HCT116 (cell line): ENCODE measurements around the gene CDCP2. TPM values are rescaled to one million over a fixed set of nuclear protein-coding genes. Genes with fewer than 3 reads are reported as not detected.

Source experiments
- ATAC-seq: fragments of 200-7000 bp; cut with Tn5 transposase; 2 replicates; pipeline ENCODE4 v1.9.1; 2020; ENCODE audit warnings: mild to moderate bottlenecking, moderate library complexity
- BruUV-seq: library from RNA; stranded (reverse); fragments of 400-500 nt; replicated peaks from 2 replicates; lab custom pipeline; 2021; lab: Mats Ljungman, UMichigan
- CTCF ChIA-PET: fragments of 300-600 bp; sonication (Branson Sonifier 250); formaldehyde crosslinking; loops from one replicate; lab custom pipeline; 2021; ENCODE audit warnings: antibody characterized with exemption; lab: Charles Lee
- POLR2A ChIA-PET: fragments of 300-600, 350-600 bp; sonication (Branson Sonifier 250); formaldehyde crosslinking; loops from one replicate; lab custom pipeline; 2021; ENCODE audit warnings: antibody characterized with exemption; lab: Charles Lee
- RAD21 ChIA-PET, 2 experiments: fragments of 300-600 bp; sonication (Branson Sonifier 250); formaldehyde crosslinking; loops; one replicate each; lab custom pipeline; 2023; ENCODE audit warnings: low total read pairs in 2 of 2; ENCODE audit not compliant: uncharacterized antibody in 2 of 2, unreplicated experiment in 2 of 2, low non-redundant PET in 1 of 2; lab: Charles Lee
- DNase-seq: peaks from one replicate; pipeline ENCODE4 v3.0.0-alpha.2; 2010; ENCODE audit warnings: low read depth, low spot score
- H2AFZ ChIP-seq: fragments of 200-600 bp; shearing (Covaris generic), sonication (generic); 2 replicates; pipeline ENCODE4 v1.6.1; 2017; ENCODE audit warnings: low read depth, mixed run types, mixed read lengths, antibody characterized with exemption, low read length; ENCODE audit not compliant: poor library complexity, severe bottlenecking
- H3K27ac ChIP-seq: 2 replicates; pipeline ENCODE4 v1.5.1; 2012; ENCODE audit warnings: low read depth, low read length
- H3K27me3 ChIP-seq: fragments of 200-600 bp; sonication (generic); 2 replicates; pipeline ENCODE4 v1.6.1; 2016; ENCODE audit warnings: mixed run types, low read length, mixed read lengths; ENCODE audit not compliant: insufficient read depth
- H3K36me3 ChIP-seq, 2 experiments: fragments of 200-500 bp in 1 of 2; fragments of 200-600 bp in 1 of 2; sonication (Bioruptor generic) in 1 of 2; sonication (generic) in 1 of 2; 2 replicates each; pipeline versions ENCODE4 v1.5.1 to v1.6.1; 2014 to 2016; ENCODE audit warnings: low read length in 2 of 2, inconsistent platforms in 1 of 2, mixed read lengths in 1 of 2, mixed run types in 1 of 2; ENCODE audit not compliant: insufficient read depth in 2 of 2, control insufficient read depth in 1 of 2
- H3K4me1 ChIP-seq, 2 experiments: fragments of 200-600 bp in 1 of 2; sonication (generic) in 1 of 2; 2 replicates each; pipeline versions ENCODE4 v1.5.1 to v1.6.1; 2012 to 2017; ENCODE audit warnings: low read length in 2 of 2, inconsistent platforms in 1 of 2, mild to moderate bottlenecking in 1 of 2, mixed read lengths in 1 of 2, mixed run types in 1 of 2, moderate library complexity in 1 of 2; ENCODE audit not compliant: insufficient read depth in 2 of 2, control insufficient read depth in 1 of 2
- H3K4me2 ChIP-seq: fragments of 200-600 bp; sonication (generic); 2 replicates; pipeline ENCODE4 v1.6.1; 2017; ENCODE audit warnings: mixed run types, low read length, mixed read lengths
- H3K4me3 ChIP-seq, 2 experiments: fragments of 200-600 bp in 1 of 2; sonication (generic) in 1 of 2; replicated peaks in 1 of 2; 2 replicates each; pipeline ENCODE4 v1.5.1; 2011 to 2016; ENCODE audit warnings: low read length in 2 of 2, control low read depth in 1 of 2, low read depth in 1 of 2, mild to moderate bottlenecking in 1 of 2, mixed read lengths in 1 of 2, mixed run types in 1 of 2
- H3K79me2 ChIP-seq: fragments of 200-600 bp; sonication (generic); 2 replicates; pipeline ENCODE4 v1.6.1; 2017; ENCODE audit warnings: mild to moderate bottlenecking, mixed run types, low read length, moderate library complexity, mixed read lengths; ENCODE audit not compliant: insufficient read depth
- H3K9ac ChIP-seq: fragments of 200-600 bp; sonication (generic); 2 replicates; pipeline ENCODE4 v1.6.1; 2016; ENCODE audit warnings: low read length, mixed read lengths
- H3K9me2 ChIP-seq: fragments of 200-600 bp; sonication (generic), shearing (Covaris generic); 2 replicates; pipeline ENCODE4 v1.6.1; 2017; ENCODE audit warnings: mixed run types, mild to moderate bottlenecking, moderate library complexity; ENCODE audit not compliant: insufficient read depth
- H3K9me3 ChIP-seq, 2 experiments: fragments of 200-500 bp in 1 of 2; fragments of 200-600 bp in 1 of 2; sonication (Bioruptor generic) in 1 of 2; sonication (generic) in 1 of 2; 2 replicates each; pipeline ENCODE4 v1.6.1; 2014 to 2017; ENCODE audit warnings: low read length in 2 of 2, mixed read lengths in 2 of 2, inconsistent platforms in 1 of 2, low read depth in 1 of 2, mild to moderate bottlenecking in 1 of 2, mixed run types in 1 of 2, moderate library complexity in 1 of 2; ENCODE audit not compliant: control insufficient read depth in 1 of 2, insufficient read depth in 1 of 2
- H4K20me1 ChIP-seq: fragments of 200-600 bp; sonication (generic), shearing (Covaris generic); 2 replicates; pipeline ENCODE4 v1.6.1; 2017; ENCODE audit warnings: mixed run types, mild to moderate bottlenecking, moderate library complexity; ENCODE audit not compliant: insufficient read depth
- EGR1 ChIP-seq: IDR thresholded peaks from 2 replicates; pipeline ENCODE4 v1.6.1; 2012; ENCODE audit warnings: low read depth
- EZH2phosphoT487 ChIP-seq: fragments of 200-600 bp; IDR thresholded peaks from 2 replicates; pipeline ENCODE4 v1.6.1; 2018; ENCODE audit warnings: antibody characterized with exemption, borderline replicate concordance
- TCF7L2 ChIP-seq: IDR thresholded peaks from 2 replicates; pipeline ENCODE4 v1.7.0; 2011; ENCODE audit warnings: borderline replicate concordance, inconsistent platforms; ENCODE audit not compliant: insufficient read depth, insufficient read length; ENCODE audit errors: extremely low read depth
- YY1 ChIP-seq: IDR thresholded peaks from 2 replicates; pipeline ENCODE4 v1.6.1; 2011; ENCODE audit warnings: low read length, low read depth, moderate library complexity, mild to moderate bottlenecking; ENCODE audit not compliant: insufficient replicate concordance; ENCODE audit errors: extremely low read depth
- intact Hi-C: fragments of 100-400 bp; cut with micrococcal nuclease; formaldehyde crosslinking; loops from 2 replicates; pipeline ENCODE4 v1.10.0; 2022
- total RNA-seq: library from RNA; stranded (reverse); gene quantifications from one replicate; pipeline ENCODE4 v1.2.1, GENCODE V29; 2021; ENCODE audit not compliant: unreplicated experiment
- TF ChIP-seq, protein P1 (sequence below): IDR thresholded peaks from 2 replicates; pipeline ENCODE4 v1.6.1; 2012; ENCODE audit warnings: low read depth

The CDCP2 gene
- total RNA-seq, 1 experiment from 2014 or later: 0.22 TPM

- H3K9ac ChIP-seq: no peak overlapping the region
- ATAC-seq (no peak), DNase-seq (no peak)
- H3K9me2 ChIP-seq: no peaks in the 10 kb centered on the region
- CTCF ChIA-PET: interaction anchor here (0.8 to 2.0 kb wide), 3 partner anchors 7 to 371 kb away, joined by 3 to 7 read pairs (median 3); no protein-coding TSS in a partner anchor
- peaks cover 2 to 28% of the 10 kb centered on the region in 2 experiments; a peak in 3 of 4 replicates for H3K4me1 ChIP-seq
- H2AFZ ChIP-seq: no peak overlapping the region
- H3K36me3 ChIP-seq: no peaks in the 10 kb centered on the region
- BruUV-seq: no TSS peak
- no peak overlapping the region for H3K4me3 ChIP-seq
- POLR2A ChIA-PET: no interaction called here
- no peaks in the 10 kb centered on the region for H3K27me3 ChIP-seq
- TF ChIP-seq EGR1: no peak
- H3K79me2 ChIP-seq: no peaks in the 10 kb centered on the region
- H3K27ac ChIP-seq: no peak overlapping the region
- H3K4me2 ChIP-seq: no peak overlapping the region
- intact Hi-C loops: no loop called here
- RAD21 ChIA-PET: no interaction called here
- H4K20me1 ChIP-seq: no peaks in the 10 kb centered on the region
- no peaks in the 10 kb centered on the region for H3K9me3 ChIP-seq
These were observed 34.8 kb downstream of the CDCP2 start for GRCh38 chr1:54117815-54118563.

DNA sequence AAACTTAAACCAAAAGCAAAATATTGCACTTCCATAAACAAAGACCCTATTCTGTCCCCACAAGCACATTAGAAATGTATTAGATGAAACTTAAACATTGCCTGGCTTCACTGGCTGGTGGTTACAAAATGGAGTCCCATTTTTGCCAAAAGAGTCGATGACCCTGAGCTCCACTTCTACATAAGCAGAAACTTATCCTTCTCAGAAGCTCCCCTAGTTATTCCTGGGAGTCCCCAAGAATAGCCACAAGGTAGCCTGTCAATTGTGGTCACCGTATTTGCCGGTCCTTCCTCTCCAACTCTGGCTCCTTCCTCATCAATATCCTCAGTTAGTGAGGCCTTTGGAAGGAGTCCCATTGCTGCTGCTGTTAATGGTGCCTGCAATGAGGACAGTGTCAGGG is 37.3 kb downstream of the CDCP2 start:
- peaks cover 0 to 13% of the 10 kb centered on the region in 2 experiments; a peak in 1 of 4 replicates for H3K4me1 ChIP-seq

More for the DNA sequence above, 37.3 kb downstream of the CDCP2 start:
- no peak overlapping the region for H3K4me2 ChIP-seq
- intact Hi-C loops: no loop called here
- H3K79me2 ChIP-seq: no peaks in the 10 kb centered on the region
- no peaks in the 10 kb centered on the region for H3K27me3 ChIP-seq
- H3K9me2 ChIP-seq: no peaks in the 10 kb centered on the region
- H3K4me3 ChIP-seq: no peak overlapping the region
- no peak for ATAC-seq
- POLR2A ChIA-PET: no interaction called here
- no peak overlapping the region for H3K9ac ChIP-seq
- H4K20me1 ChIP-seq: no peaks in the 10 kb centered on the region
- no peak overlapping the region for H3K27ac ChIP-seq
- no TSS peak for BruUV-seq
- TF ChIP-seq YY1: no peak
- TF ChIP-seq TCF7L2: no peak
- TF ChIP-seq, protein P1, sequence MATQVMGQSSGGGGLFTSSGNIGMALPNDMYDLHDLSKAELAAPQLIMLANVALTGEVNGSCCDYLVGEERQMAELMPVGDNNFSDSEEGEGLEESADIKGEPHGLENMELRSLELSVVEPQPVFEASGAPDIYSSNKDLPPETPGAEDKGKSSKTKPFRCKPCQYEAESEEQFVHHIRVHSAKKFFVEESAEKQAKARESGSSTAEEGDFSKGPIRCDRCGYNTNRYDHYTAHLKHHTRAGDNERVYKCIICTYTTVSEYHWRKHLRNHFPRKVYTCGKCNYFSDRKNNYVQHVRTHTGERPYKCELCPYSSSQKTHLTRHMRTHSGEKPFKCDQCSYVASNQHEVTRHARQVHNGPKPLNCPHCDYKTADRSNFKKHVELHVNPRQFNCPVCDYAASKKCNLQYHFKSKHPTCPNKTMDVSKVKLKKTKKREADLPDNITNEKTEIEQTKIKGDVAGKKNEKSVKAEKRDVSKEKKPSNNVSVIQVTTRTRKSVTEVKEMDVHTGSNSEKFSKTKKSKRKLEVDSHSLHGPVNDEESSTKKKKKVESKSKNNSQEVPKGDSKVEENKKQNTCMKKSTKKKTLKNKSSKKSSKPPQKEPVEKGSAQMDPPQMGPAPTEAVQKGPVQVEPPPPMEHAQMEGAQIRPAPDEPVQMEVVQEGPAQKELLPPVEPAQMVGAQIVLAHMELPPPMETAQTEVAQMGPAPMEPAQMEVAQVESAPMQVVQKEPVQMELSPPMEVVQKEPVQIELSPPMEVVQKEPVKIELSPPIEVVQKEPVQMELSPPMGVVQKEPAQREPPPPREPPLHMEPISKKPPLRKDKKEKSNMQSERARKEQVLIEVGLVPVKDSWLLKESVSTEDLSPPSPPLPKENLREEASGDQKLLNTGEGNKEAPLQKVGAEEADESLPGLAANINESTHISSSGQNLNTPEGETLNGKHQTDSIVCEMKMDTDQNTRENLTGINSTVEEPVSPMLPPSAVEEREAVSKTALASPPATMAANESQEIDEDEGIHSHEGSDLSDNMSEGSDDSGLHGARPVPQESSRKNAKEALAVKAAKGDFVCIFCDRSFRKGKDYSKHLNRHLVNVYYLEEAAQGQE: no peak
- TF ChIP-seq EZH2phosphoT487: no peak
- TF ChIP-seq, all 23 proteins: peak for 0
- no peaks in the 10 kb centered on the region for H3K36me3 ChIP-seq
- RAD21 ChIA-PET: no interaction called here
- H2AFZ ChIP-seq: no peak overlapping the region
- no peaks in the 10 kb centered on the region for H3K9me3 ChIP-seq
- CTCF ChIA-PET: no interaction called here
- DNase-seq: no peak
